K562 (cell line): Measurements from ENCODE around the gene PACSIN1. TPM values are rescaled to one million over a fixed set of nuclear protein-coding genes. Genes with fewer than 3 reads are reported as not detected.

ENCODE experiments used
- ATAC-seq: fragments of 200-7000 bp; cut with Tn5 transposase; 3 replicates; pipeline ENCODE4 v1.9.1; 2020; ENCODE audit warnings: moderate library complexity
- BruUV-seq: library from RNA; stranded (reverse); fragments of 400-500 nt; replicated peaks from 2 replicates; lab custom pipeline; 2021; lab: Mats Ljungman, UMichigan
- CTCF ChIA-PET: fragments of 300-600 bp; formaldehyde crosslinking; extraction: SDS; loops from one replicate; lab custom pipeline; 2021; ENCODE audit warnings: low intra/inter-chr PET ratio; lab: Yijun Ruan, JAX
- POLR2A ChIA-PET: fragments of 300-600, 350-650 bp; sonication (Branson Sonifier 250); formaldehyde crosslinking; extraction: SDS; loops from one replicate; lab custom pipeline; 2021; ENCODE audit warnings: antibody characterized with exemption, inconsistent platforms; lab: Yijun Ruan, JAX
- DNase-seq, 4 experiments: peaks; one replicate each; pipeline versions ENCODE4 v3.0.0 to v3.0.0-alpha.2; 2011 to 2018; ENCODE audit warnings: low spot score in 3 of 4, mixed read lengths in 3 of 4; ENCODE audit errors: extremely low read depth in 1 of 4
- FAIRE-seq: peaks from 2 replicates; lab custom pipeline; 2011; peaks lifted over from hg19 to GRCh38; lab: Jason Lieb, UNC
- H2AFZ ChIP-seq: 2 replicates; pipeline ENCODE4 v1.6.0; 2011; ENCODE audit warnings: low read depth, low read length, control low read depth, inconsistent platforms
- H3K27ac ChIP-seq: fragments of 200-600 bp; 3 replicates; pipeline ENCODE4 v1.8.0; 2011; ENCODE audit warnings: low read depth, mild to moderate bottlenecking, control low read depth, inconsistent platforms, low read length, moderate library complexity, mixed read lengths; ENCODE audit errors: extremely low read depth
- H3K27me3 ChIP-seq, 2 experiments: fragments of 300-600 bp in 1 of 2; 2 replicates in 1 of 2; 3 replicates in 1 of 2; pipeline versions ENCODE4 v1.6.0 to v1.8.0; 2011; ENCODE audit warnings: inconsistent platforms in 2 of 2, low read length in 2 of 2, mild to moderate bottlenecking in 1 of 2, mixed read lengths in 1 of 2, moderate library complexity in 1 of 2; ENCODE audit not compliant: control insufficient read depth in 2 of 2, insufficient read depth in 2 of 2
- H3K36me3 ChIP-seq: fragments of 300-600 bp; 3 replicates; pipeline ENCODE4 v1.8.0; 2011; ENCODE audit warnings: mild to moderate bottlenecking, low read length, inconsistent platforms; ENCODE audit not compliant: control insufficient read depth, insufficient read depth
- H3K4me1 ChIP-seq, 2 experiments: fragments of 200-600 bp in 1 of 2; replicated peaks in 1 of 2; 2 replicates in 1 of 2; 3 replicates in 1 of 2; pipeline versions ENCODE4 v1.5.1 to v1.8.0; 2011; ENCODE audit warnings: inconsistent platforms in 2 of 2, low read length in 2 of 2, mild to moderate bottlenecking in 1 of 2, mixed read lengths in 1 of 2, moderate library complexity in 1 of 2; ENCODE audit not compliant: control insufficient read depth in 2 of 2, insufficient read depth in 2 of 2
- H3K4me2 ChIP-seq: 2 replicates; pipeline ENCODE4 v1.6.1; 2011; ENCODE audit warnings: low read length, control low read depth, inconsistent platforms, mixed read lengths; ENCODE audit not compliant: insufficient read depth
- H3K4me3 ChIP-seq: fragments of 200-600 bp; sonication (generic), shearing (Covaris generic); 2 replicates; pipeline ENCODE4 v1.5.1; 2016; ENCODE audit warnings: control low read depth, inconsistent platforms
- H3K79me2 ChIP-seq: fragments of 200-600 bp; 3 replicates; pipeline ENCODE4 v1.8.0; 2011; ENCODE audit warnings: low read length, inconsistent platforms; ENCODE audit not compliant: control insufficient read depth, insufficient read depth
- H3K9ac ChIP-seq, 2 experiments: 2 replicates each; pipeline versions ENCODE4 v1.6.0 to v1.6.1; 2011; ENCODE audit warnings: low read depth in 2 of 2, low read length in 2 of 2, control low read depth in 1 of 2, inconsistent platforms in 1 of 2, mild to moderate bottlenecking in 1 of 2, mixed read lengths in 1 of 2; ENCODE audit not compliant: insufficient read depth in 1 of 2
- H3K9me1 ChIP-seq: one replicate; pipeline ENCODE4 v1.6.0; 2011; ENCODE audit warnings: inconsistent platforms, mild to moderate bottlenecking, low read length, moderate library complexity; ENCODE audit not compliant: control insufficient read depth, insufficient read depth
- H3K9me3 ChIP-seq: replicated peaks from 2 replicates; pipeline ENCODE4 v1.5.1; 2011; ENCODE audit warnings: low read depth, low read length, inconsistent platforms; ENCODE audit not compliant: control insufficient read depth, insufficient read depth
- H4K20me1 ChIP-seq: replicated peaks from 2 replicates; pipeline ENCODE4 v1.6.1; 2011; ENCODE audit warnings: low read length, inconsistent platforms, mixed read lengths; ENCODE audit not compliant: control insufficient read depth, insufficient read depth
- ADNP ChIP-seq: fragments of 200-800 bp; sonication (Bioruptor generic); IDR thresholded peaks from 2 replicates; pipeline ENCODE4 v1.6.1; 2016; ENCODE audit warnings: missing genetic modification characterization, missing compliant biosample characterization
- BCOR ChIP-seq: fragments of 450-650 bp; IDR thresholded peaks from 2 replicates; pipeline ENCODE4 v1.6.1; 2016
- KDM1A ChIP-seq, 2 experiments: fragments of 450-650 bp; IDR thresholded peaks; 2 replicates each; pipeline ENCODE4 v1.6.1; 2016; ENCODE audit warnings: mild to moderate bottlenecking in 2 of 2
- MNT ChIP-seq, 2 experiments: fragments of 450-650 bp; conservative IDR thresholded peaks; 2 replicates each; pipeline ENCODE4 v1.6.1; 2017; ENCODE audit warnings: mild to moderate bottlenecking in 2 of 2, moderate library complexity in 2 of 2
- RBM25 ChIP-seq: fragments of 200-400 bp; formaldehyde crosslinking; IDR thresholded peaks from 2 replicates; pipeline ENCODE4 v1.6.1; 2018; ENCODE audit warnings: low read length, low read depth, moderate library complexity; ENCODE audit not compliant: severe bottlenecking
- SMARCA5 ChIP-seq: fragments of 450-650 bp; IDR thresholded peaks from 2 replicates; pipeline ENCODE4 v1.6.1; 2016
- ZNF140 ChIP-seq: fragments of 250-450 bp; sonication (Bioruptor Pico); IDR thresholded peaks from 2 replicates; pipeline ENCODE4 v1.8.0; 2021; ENCODE audit warnings: moderate library complexity, mild to moderate bottlenecking, inconsistent platforms
- ZNF146 ChIP-seq: IDR thresholded peaks from one replicate; pipeline ENCODE4 v1.6.1; 2018; ENCODE audit warnings: missing compliant biosample characterization; ENCODE audit not compliant: unreplicated experiment
- WGBS: fragments of 100-300 bp; shearing (Covaris generic); methylation state at CpG from one replicate; pipeline ENCODE4 v1.1.6; 2016; ENCODE audit warnings: low coverage, mixed read lengths; ENCODE audit not compliant: insufficient coverage; ENCODE audit errors: missing lambda C conversion rate; 5-methylcytosine and 5-hydroxymethylcytosine counted together
- in situ Hi-C: fragments of 300-500 bp; cut with MboI; formaldehyde crosslinking; loops from 4 replicates; pipeline ENCODE4 v1.15.0; 2018; ENCODE audit warnings: inconsistent platforms, mixed read lengths
- intact Hi-C: fragments of 100-400 bp; cut with micrococcal nuclease; formaldehyde crosslinking; loops from 2 replicates; pipeline ENCODE4 v1.14.2; 2022
- polyA plus RNA-seq, 8 experiments: library from polyadenylated mRNA; depleted of rRNA in 4 of 8; stranded (reverse) in 5 of 8; unstranded in 3 of 8; fragments of >200 nt; fragmentation: Nextera tagmentation in 2 of 8; fragmentation: Illumina TruSeq in 1 of 8; extraction: Ambion mirVana in 2 of 8; extraction: Trizol in 1 of 8; gene quantifications; 2 replicates each; pipeline versions ENCODE4 v1.2.1 to v1.2.3, GENCODE V29; 2011 to 2014; ENCODE audit warnings: inconsistent platforms in 1 of 8, missing spikeins in 1 of 8
- total RNA-seq, 7 experiments: library from RNA; depleted of rRNA in 6 of 7; stranded (reverse); fragments of >200 nt in 6 of 7; fragmentation: Illumina TruSeq in 2 of 7; extraction: Trizol in 2 of 7; gene quantifications; 2 replicates each; pipeline versions ENCODE4 v1.2.1 to v1.2.3, GENCODE V29; 2011 to 2021; ENCODE audit warnings: low replicate concordance in 1 of 7

The PACSIN1 gene
- total and polyA plus RNA-seq, 9 of the 15 experiments (the other 6 are each of a cell fraction or from before 2014, with no cell fraction given): 0.01 to 1.7 (median 0.45) TPM

GRCh38 chr6:34509782-34510181 lies 43.9 kb downstream of the PACSIN1 start:
- no peaks in the 10 kb centered on the region for H3K79me2 ChIP-seq
- no peak overlapping the region for H3K4me3 ChIP-seq
- H3K27me3 ChIP-seq: no peaks in the 10 kb centered on the region
- peaks cover 10 to 17% of the 10 kb centered on the region in 2 experiments; a peak in 4 of 5 replicates for H3K4me1 ChIP-seq
- intact Hi-C loops: no loop called here
- POLR2A ChIA-PET: no interaction called here
- no peak overlapping the region for H2AFZ ChIP-seq
- H4K20me1 ChIP-seq: no peaks in the 10 kb centered on the region
- H3K4me2 ChIP-seq: no peak overlapping the region
- H3K36me3 ChIP-seq: no peaks in the 10 kb centered on the region
- no peaks in the 10 kb centered on the region for H3K9me3 ChIP-seq
- FAIRE-seq: no peak
- no peak overlapping the region for H3K27ac ChIP-seq
- CTCF ChIA-PET: no interaction called here
- H3K9ac ChIP-seq: no peak overlapping the region
- H3K9me1 ChIP-seq: peaks cover 4% of the 10 kb centered on the region
- in situ Hi-C loops: no loop called here
- ATAC-seq: no peak
- no TSS peak for BruUV-seq
- no peak for DNase-seq
- 87% methylated on average over 4 of the region's 4 CpGs for WGBS
- TF ChIP-seq ZNF140 (CRISPR knock-in tag) (no peak), BCOR (peak; percentile 20; the same call in 1 of the 2 replicates), RBM25 (peak; percentile 75), SMARCA5 (peak; percentile 31; the same call in 1 of the 2 replicates), ZNF146 (CRISPR knock-in tag) (peak; percentile 99), MNT (conservative IDR thresholded peaks at IDR 0.05) (no peak), KDM1A (IDR thresholded peaks at IDR 0.05) (peak in 1 of 2 experiments; percentile 58; a peak in 2 of 4 replicates), ADNP (tag) (peak; percentile 62)
